ENCODE results near the gene ABI3BP. TPM values are rescaled to one million over a fixed set of nuclear protein-coding genes. Genes with fewer than 3 reads are reported as not detected.

Gene ABI3BP
- total and polyA plus RNA-seq, 11 donors, result 7.8 to 96.6 (median 26.4) TPM

- 53 to 68% (median 63%) methylated on average over 2 of the region's 2 CpGs for WGBS, 4 donors
- H3K4me1 ChIP-seq, result peaks cover 0 to 20% (median 0%) of the 10 kb centered on the region in 12 donors
- peaks cover 0 to 6% (median 0%) of the 10 kb centered on the region in 9 donors for H3K36me3 ChIP-seq
- H3K4me3 ChIP-seq, result no peak overlapping the region
- no peaks in the 10 kb centered on the region for H3K27me3 ChIP-seq
- no peaks in the 10 kb centered on the region for H3K9me3 ChIP-seq
- TF ChIP-seq POLR2A (IDR thresholded peaks at IDR 0.05) (no peak), CTCF (IDR thresholded peaks at IDR 0.05) (no peak)
- no peak for ATAC-seq
- peak overlapping the region in 1 of 12 donors; percentile 72 for H3K27ac ChIP-seq
- DNase-seq, result no peak
- intact Hi-C loops (cut with DNase I), result loop anchor here in 4 of 10 donors (5.0 to 10.0 kb wide), 3 partner anchors 293 to 485 kb away; no protein-coding TSS in a partner anchor
These were observed 93.7 kb downstream of the ABI3BP start for GRCh38 chr3:100899440-100900091.

GRCh38 chr3:100898681-100899080 lies 94.5 kb downstream of the ABI3BP start:
- DNase-seq (no peak), ATAC-seq (no peak)
- intact Hi-C loops (cut with DNase I), result loop anchor here in 3 of 10 donors (5.0 to 10.0 kb wide), 3 partner anchors 294 to 486 kb away; no protein-coding TSS in a partner anchor
- peak overlapping the region in 1 of 12 donors; percentile 28 for H3K27ac ChIP-seq
- H3K27me3 ChIP-seq, result no peaks in the 10 kb centered on the region
- 67 to 75% (median 72%) methylated on average over 5 of the region's 5 CpGs for WGBS, 4 donors
- no peaks in the 10 kb centered on the region for H3K9me3 ChIP-seq
- H3K4me1 ChIP-seq, result peaks cover 0 to 20% (median 0%) of the 10 kb centered on the region in 12 donors
- TF ChIP-seq POLR2A (IDR thresholded peaks at IDR 0.05) (no peak), CTCF (IDR thresholded peaks at IDR 0.05) (no peak)
- no peak overlapping the region for H3K4me3 ChIP-seq
- peaks cover 0 to 6% (median 0%) of the 10 kb centered on the region in 9 donors for H3K36me3 ChIP-seq

DNA sequence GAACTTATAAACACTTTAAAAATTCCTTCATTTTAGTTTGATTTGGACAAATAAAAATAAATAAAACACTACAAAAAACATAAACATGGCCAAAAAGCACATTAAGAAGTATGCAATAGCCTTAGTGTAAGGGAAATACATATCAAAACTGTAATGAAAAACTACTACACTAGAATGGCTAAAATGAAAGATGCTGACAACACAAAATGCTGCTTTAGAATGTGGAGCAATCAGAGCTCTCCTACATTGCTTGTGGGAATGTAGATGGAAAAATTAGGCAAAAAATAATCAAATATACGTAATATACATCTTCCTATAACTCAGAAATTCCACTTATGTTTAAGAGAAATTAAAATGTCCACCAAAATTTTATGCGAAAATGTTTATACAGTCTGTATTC lies 96.2 kb downstream of the ABI3BP start:
- WGBS, 4 donors, result 48 to 75% (median 49%) methylated on average over 2 of the region's 2 CpGs

More for the DNA sequence above, 96.2 kb downstream of the ABI3BP start:
- intact Hi-C loops (cut with DNase I), result loop anchor here in 3 of 10 donors (5.0 to 10.0 kb wide), 3 partner anchors 295 to 488 kb away; no protein-coding TSS in a partner anchor
- peaks cover 0 to 25% (median 0%) of the 10 kb centered on the region in 12 donors for H3K4me1 ChIP-seq
- ATAC-seq (no peak), DNase-seq (no peak)
- no peaks in the 10 kb centered on the region for H3K27me3 ChIP-seq
- no peaks in the 10 kb centered on the region for H3K9me3 ChIP-seq
- peaks cover 0 to 12% (median 0%) of the 10 kb centered on the region in 9 donors for H3K36me3 ChIP-seq
- no peak overlapping the region for H3K27ac ChIP-seq
- TF ChIP-seq CTCF (IDR thresholded peaks at IDR 0.05) (no peak), POLR2A (IDR thresholded peaks at IDR 0.05) (no peak)
- no peak overlapping the region for H3K4me3 ChIP-seq
